Right lobe of liver (tissue), 6 donors: ENCODE measurements around the gene ICOS. TPM values are rescaled to one million over a fixed set of nuclear protein-coding genes. Genes with fewer than 3 reads are reported as not detected.
"Not testable (repeated sequence)": the region's sequence is repeated elsewhere in the genome, so short reads cannot be mapped to it uniquely, and the experiment has no call there.

ENCODE experiments used
- ATAC-seq, 4 donors: fragments of 200-7000 bp; cut with Tn5 transposase; one replicate each; pipeline ENCODE4 v1.9.1; 2020; ENCODE audit warnings: mild to moderate bottlenecking in 4 of 4, moderate library complexity in 4 of 4
- DNase-seq, 3 donors: peaks; one replicate each; pipeline ENCODE4 v3.0.0-alpha.2; 2020
- H3K27ac ChIP-seq, 3 donors: fragments of 200-600 bp; one replicate each; pipeline ENCODE4 v1.8.0; 2022
- H3K27me3 ChIP-seq, 2 donors: fragments of 200-600 bp; one replicate each; pipeline ENCODE4 v1.8.0; 2022
- H3K36me3 ChIP-seq, 4 donors: fragments of 200-600 bp; sonication (generic) in 1 of 4; one replicate each; pipeline versions ENCODE4 v1.5.1 to v1.8.0; 2017 to 2022; ENCODE audit warnings: control low read depth in 1 of 4
- H3K4me1 ChIP-seq, 4 donors: fragments of 200-600 bp; sonication (generic) in 1 of 4; one replicate each; pipeline versions ENCODE4 v1.5.1 to v1.8.0; 2017 to 2022; ENCODE audit warnings: control low read depth in 1 of 4
- H3K4me3 ChIP-seq, 3 donors: fragments of 200-600 bp; one replicate each; pipeline ENCODE4 v1.8.0; 2022
- H3K9me3 ChIP-seq, 4 donors: fragments of 200-600 bp; sonication (generic) in 1 of 4; one replicate each; pipeline versions ENCODE4 v1.5.1 to v1.8.0; 2017 to 2022; ENCODE audit warnings: control low read depth in 1 of 4
- POLR2A ChIP-seq: fragments of 450-650 bp; IDR thresholded peaks from one replicate; pipeline ENCODE4 v1.6.1; 2017; ENCODE audit warnings: antibody characterized with exemption, mild to moderate bottlenecking
- WGBS: methylation state at CpG from one replicate; pipeline ENCODE4 v1.1.6; 2018; ENCODE audit warnings: low coverage, low lambda C conversion rate; ENCODE audit not compliant: insufficient coverage; ENCODE audit errors: missing lambda C conversion rate; 5-methylcytosine and 5-hydroxymethylcytosine counted together
- intact Hi-C, 2 donors: fragments of 100-400 bp; cut with DNase I; formaldehyde crosslinking; loops; one replicate each; pipeline versions ENCODE4 v1.11.2 to v1.14.1; 2022
- total RNA-seq, 6 experiments: library from RNA; depleted of rRNA in 2 of 6; stranded (reverse); fragments of >200 nt in 2 of 6; fragmentation: NEBNext Ultra II Directional in 3 of 6; extraction: Animal tissue kit (Norgen Biotek cat#: 25700) in 3 of 6; gene quantifications; one replicate each; pipeline versions ENCODE4 v1.1.0 to v1.2.4, GENCODE V29; 2016 to 2023
- TF ChIP-seq, protein P1 (sequence below), 4 donors: fragments of 200-600 bp in 3 of 4; fragments of 450-650 bp in 1 of 4; IDR thresholded peaks; one replicate each; pipeline versions ENCODE4 v1.5.1 to v1.8.0; 2016 to 2022; ENCODE audit warnings: antibody characterized with exemption in 4 of 4, mild to moderate bottlenecking in 2 of 4
- donor health status: DM: no; HTN: yes; CAD: no.
- donor health status: DM: no; HTN: no; CAD: no.
- donor health status: DM: no; HTN: no; CAD: no.
- donor health status: DM: no; HTN: yes; CAD: no.
- donor health status: DM: no; HTN: yes; CAD: no.

The ICOS gene
- total RNA-seq, 6 experiments from 2014 or later = 0.31 TPM; not detected in 4

DNA sequence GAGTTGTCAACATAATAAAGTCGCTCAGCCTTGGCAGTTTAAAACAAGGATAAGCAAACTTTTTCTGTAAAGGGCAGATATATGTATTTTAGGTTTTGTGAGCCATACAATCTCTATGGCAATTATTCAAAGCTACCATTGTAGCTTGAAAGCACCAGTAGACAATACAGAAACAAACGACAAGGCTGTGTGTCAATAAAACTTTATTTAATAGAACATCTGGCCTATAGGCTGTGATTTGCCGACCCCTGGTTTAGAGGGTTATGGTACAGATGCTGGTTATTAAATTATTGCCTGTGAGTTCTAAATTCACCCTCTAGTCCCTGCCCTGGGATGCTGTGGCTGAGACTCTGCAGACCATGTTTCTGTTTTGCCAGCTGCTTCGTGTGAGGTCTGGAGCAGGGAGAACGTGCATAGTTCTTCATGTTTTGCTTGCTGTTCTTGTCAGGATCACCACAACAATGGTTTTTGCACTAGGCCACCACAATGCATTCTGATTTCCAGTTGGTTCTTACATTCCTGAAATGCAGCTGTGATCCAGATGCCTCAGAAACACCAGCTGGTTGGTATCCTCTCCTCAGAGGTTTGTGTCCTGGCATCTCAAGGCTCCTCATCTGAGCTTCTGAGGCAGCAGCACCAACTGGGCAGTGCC is 46.6 kb downstream of the ICOS start:
- WGBS = 78% methylated on average over 5 of the region's 5 CpGs

DNA sequence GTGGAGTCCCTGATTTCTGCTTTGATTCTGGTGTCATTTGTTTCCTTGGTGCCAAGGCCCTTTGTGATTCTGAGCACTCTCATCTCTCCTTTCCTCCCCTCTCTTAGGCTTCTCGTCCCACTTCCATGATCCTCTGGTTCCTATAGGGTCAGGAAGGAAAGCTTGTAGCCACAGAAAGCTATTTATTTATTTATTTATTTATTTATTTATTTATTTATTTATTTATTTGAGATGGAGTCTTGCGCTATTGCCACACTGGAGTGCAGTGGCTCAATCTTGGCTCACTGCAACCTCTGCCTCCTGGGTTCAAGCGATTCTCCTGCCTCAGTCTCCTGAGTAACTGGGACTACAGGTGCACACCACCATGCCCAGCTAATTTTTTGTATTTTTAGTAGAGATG is 49.4 kb downstream of the ICOS start:
- WGBS = 93% methylated on average over 2 of the region's 3 CpGs
- DNase-seq, H3K36me3 ChIP-seq, H3K27ac ChIP-seq, ATAC-seq, H3K9me3 ChIP-seq, H3K27me3 ChIP-seq, intact Hi-C loops, H3K4me3 ChIP-seq, H3K4me1 ChIP-seq: not testable (repeated sequence)

More for the DNA sequence above, 46.6 kb downstream of the ICOS start:
- no peaks in the 10 kb centered on the region for H3K4me1 ChIP-seq
- H3K27me3 ChIP-seq = no peaks in the 10 kb centered on the region
- no peaks in the 10 kb centered on the region for H3K9me3 ChIP-seq
- no peak for ATAC-seq
- no peak overlapping the region for H3K27ac ChIP-seq
- no peaks in the 10 kb centered on the region for H3K36me3 ChIP-seq
- no peak overlapping the region for H3K4me3 ChIP-seq
- intact Hi-C loops = no loop called here
- no peak for TF ChIP-seq POLR2A
- TF ChIP-seq, protein P1, sequence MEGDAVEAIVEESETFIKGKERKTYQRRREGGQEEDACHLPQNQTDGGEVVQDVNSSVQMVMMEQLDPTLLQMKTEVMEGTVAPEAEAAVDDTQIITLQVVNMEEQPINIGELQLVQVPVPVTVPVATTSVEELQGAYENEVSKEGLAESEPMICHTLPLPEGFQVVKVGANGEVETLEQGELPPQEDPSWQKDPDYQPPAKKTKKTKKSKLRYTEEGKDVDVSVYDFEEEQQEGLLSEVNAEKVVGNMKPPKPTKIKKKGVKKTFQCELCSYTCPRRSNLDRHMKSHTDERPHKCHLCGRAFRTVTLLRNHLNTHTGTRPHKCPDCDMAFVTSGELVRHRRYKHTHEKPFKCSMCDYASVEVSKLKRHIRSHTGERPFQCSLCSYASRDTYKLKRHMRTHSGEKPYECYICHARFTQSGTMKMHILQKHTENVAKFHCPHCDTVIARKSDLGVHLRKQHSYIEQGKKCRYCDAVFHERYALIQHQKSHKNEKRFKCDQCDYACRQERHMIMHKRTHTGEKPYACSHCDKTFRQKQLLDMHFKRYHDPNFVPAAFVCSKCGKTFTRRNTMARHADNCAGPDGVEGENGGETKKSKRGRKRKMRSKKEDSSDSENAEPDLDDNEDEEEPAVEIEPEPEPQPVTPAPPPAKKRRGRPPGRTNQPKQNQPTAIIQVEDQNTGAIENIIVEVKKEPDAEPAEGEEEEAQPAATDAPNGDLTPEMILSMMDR (IDR thresholded peaks at IDR 0.05) = no peak
- no peak for DNase-seq

DNA sequence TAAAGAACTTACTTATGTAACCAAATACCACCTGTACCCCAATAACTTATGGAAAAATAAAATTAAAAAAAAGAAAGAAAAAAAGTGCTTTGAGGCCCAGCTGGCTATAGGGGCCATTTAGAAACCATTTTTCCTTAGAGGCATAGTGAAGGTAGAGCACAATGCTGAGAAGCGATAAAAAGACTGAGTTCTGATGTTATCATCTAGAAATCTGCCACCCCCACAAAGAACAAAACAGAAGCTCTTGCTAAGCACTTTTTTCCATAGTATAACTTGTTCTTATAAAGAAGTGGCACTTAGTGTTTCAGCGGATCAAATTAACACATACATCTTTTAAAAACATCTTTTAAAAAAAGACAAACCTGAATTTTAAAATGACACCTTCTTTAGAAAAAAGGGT is 51.4 kb downstream of the ICOS start:
- no peak for TF ChIP-seq POLR2A
- TF ChIP-seq, protein P1 (IDR thresholded peaks at IDR 0.05) = no peak
- Histone ChIP-seq H3K27ac (no peak overlapping the region), H3K4me3 (no peak overlapping the region), H3K9me3 (no peaks in the 10 kb centered on the region), H3K27me3 (no peaks in the 10 kb centered on the region), H3K36me3 (no peaks in the 10 kb centered on the region), H3K4me1 (no peaks in the 10 kb centered on the region)
- no peak for DNase-seq
- WGBS = 88% methylated on average over 2 of the region's 2 CpGs
- ATAC-seq = no peak
- intact Hi-C loops = no loop called here

DNA sequence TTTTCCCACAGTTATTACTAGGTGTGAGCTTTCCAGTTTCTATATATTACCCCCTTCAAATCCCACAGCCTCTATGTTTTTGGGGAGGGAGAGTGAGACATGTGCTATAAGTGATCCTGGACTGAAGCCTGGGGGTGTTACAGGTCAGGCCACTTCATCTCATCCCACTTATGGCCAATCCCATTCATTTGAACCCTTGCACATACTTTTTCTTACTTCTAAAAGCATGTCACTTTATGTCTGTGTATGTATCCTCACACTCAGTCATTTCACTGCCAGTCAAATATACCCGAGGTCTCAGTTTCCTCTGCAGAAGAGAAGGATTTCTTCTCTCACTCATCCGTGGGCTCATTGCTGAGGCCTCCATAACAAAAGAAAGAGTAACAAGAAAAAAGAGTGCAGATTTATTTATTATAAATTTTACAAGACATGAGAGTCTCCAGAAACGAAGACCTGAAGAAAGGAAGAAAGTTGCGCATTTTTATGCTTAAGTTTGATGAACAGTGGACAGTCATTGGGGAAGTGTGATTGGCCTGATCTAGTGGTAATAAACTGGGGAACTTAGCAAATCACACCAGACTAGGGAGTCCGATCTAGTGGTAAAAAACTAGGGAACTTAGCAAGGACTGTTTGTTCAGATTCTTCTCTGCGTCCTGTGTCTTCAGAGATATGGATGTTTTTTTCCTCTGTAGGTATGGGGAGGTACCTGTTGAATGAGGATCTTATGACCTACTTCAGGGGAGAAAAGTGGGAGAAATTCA is 52.1 kb downstream of the ICOS start:
- Histone ChIP-seq H3K9me3 (no peaks in the 10 kb centered on the region), H3K4me3 (no peak overlapping the region), H3K4me1 (no peaks in the 10 kb centered on the region), H3K36me3 (no peaks in the 10 kb centered on the region), H3K27me3 (no peaks in the 10 kb centered on the region), H3K27ac (no peak overlapping the region)
- ATAC-seq (peak in 2 of 4 donors; percentile 34 to 59), DNase-seq (no peak)
- TF ChIP-seq, protein P1 (IDR thresholded peaks at IDR 0.05) = no peak
- no peak for TF ChIP-seq POLR2A
- intact Hi-C loops = no loop called here
- 71% methylated on average over 5 of the region's 6 CpGs for WGBS

DNA sequence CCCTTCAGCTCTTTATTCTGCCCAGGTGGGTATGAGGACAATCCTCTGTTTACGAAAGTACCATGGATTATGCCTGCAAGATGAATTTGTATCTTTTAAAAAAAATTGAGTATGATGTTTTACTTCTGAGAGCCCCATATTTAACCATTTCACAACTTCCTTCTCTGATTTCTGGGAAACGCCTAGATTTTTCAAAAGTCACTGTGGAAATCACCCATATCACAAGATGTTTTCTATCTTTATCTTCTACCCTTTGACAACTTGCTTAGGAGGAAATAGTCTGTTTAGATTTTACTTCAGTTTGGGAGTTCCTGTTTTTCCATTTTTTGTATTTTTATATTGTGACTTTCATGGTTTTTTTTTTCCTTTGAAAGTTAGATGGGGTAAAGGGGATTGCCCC is 53.0 kb downstream of the ICOS start:
- intact Hi-C loops = no loop called here
- TF ChIP-seq, protein P1 (IDR thresholded peaks at IDR 0.05) = no peak
- TF ChIP-seq POLR2A = no peak
- Histone ChIP-seq H3K4me1 (no peaks in the 10 kb centered on the region), H3K27me3 (no peaks in the 10 kb centered on the region), H3K4me3 (no peak overlapping the region), H3K9me3 (no peaks in the 10 kb centered on the region), H3K36me3 (no peaks in the 10 kb centered on the region), H3K27ac (no peak overlapping the region)
- no peak for DNase-seq
- ATAC-seq = no peak
- WGBS = 58% methylated on average over 2 of the region's 2 CpGs
